Spleen (tissue), 11 donors: ENCODE measurements around the gene RNF126. TPM values are rescaled to one million over a fixed set of nuclear protein-coding genes. Genes with fewer than 3 reads are reported as not detected.

Experiments
- DNase-seq: peaks from one replicate; pipeline ENCODE4 v3.0.0-alpha.2; 2020
- H3K27ac ChIP-seq, 8 donors: fragments of 200-600 bp; sonication (generic) in 7 of 8; 1 replicate in 4 of 8; 2 replicates in 4 of 8; pipeline versions ENCODE4 v1.5.0 to v1.8.0; 2016 to 2021; ENCODE audit warnings: inconsistent platforms in 4 of 8, mild to moderate bottlenecking in 4 of 8, moderate library complexity in 1 of 8
- H3K27me3 ChIP-seq, 7 donors: fragments of 200-600 bp; sonication (generic) in 6 of 7; replicated peaks in 1 of 7; 1 replicate in 4 of 7; 2 replicates in 3 of 7; pipeline versions ENCODE4 v1.5.0 to v1.8.0; 2016 to 2021; ENCODE audit warnings: inconsistent platforms in 3 of 7, mild to moderate bottlenecking in 1 of 7
- H3K36me3 ChIP-seq, 6 donors: fragments of 200-600 bp; sonication (generic) in 5 of 6; 1 replicate in 4 of 6; 2 replicates in 2 of 6; pipeline versions ENCODE4 v1.5.0 to v1.8.0; 2016 to 2021; ENCODE audit warnings: inconsistent platforms in 2 of 6
- H3K4me1 ChIP-seq, 6 donors: fragments of 200-600 bp; sonication (generic) in 5 of 6; 1 replicate in 3 of 6; 2 replicates in 3 of 6; pipeline versions ENCODE4 v1.5.0 to v1.8.0; 2016 to 2021; ENCODE audit warnings: inconsistent platforms in 3 of 6
- H3K4me3 ChIP-seq, 8 donors: fragments of 200-600 bp; sonication (generic) in 7 of 8; 1 replicate in 4 of 8; 2 replicates in 4 of 8; pipeline versions ENCODE4 v1.5.0 to v1.8.0; 2016 to 2021; ENCODE audit warnings: inconsistent platforms in 4 of 8, mild to moderate bottlenecking in 4 of 8, moderate library complexity in 2 of 8
- H3K9me3 ChIP-seq, 8 donors: fragments of 200-600 bp; sonication (generic) in 7 of 8; 1 replicate in 4 of 8; 2 replicates in 4 of 8; pipeline versions ENCODE4 v1.5.0 to v1.8.0; 2016 to 2021; ENCODE audit warnings: inconsistent platforms in 4 of 8
- POLR2A ChIP-seq, 3 donors: fragments of 450-650 bp; IDR thresholded peaks; one replicate each; pipeline ENCODE4 v1.5.1; 2017; ENCODE audit warnings: antibody characterized with exemption in 3 of 3, mild to moderate bottlenecking in 1 of 3
- POLR2AphosphoS5 ChIP-seq, 3 donors: sonication (generic); formaldehyde crosslinking; IDR thresholded peaks; one replicate each; pipeline ENCODE4 v1.5.1; 2017; ENCODE audit warnings: antibody characterized with exemption in 3 of 3
- WGBS, 5 donors: extraction: QIAGEN DNeasy Blood & Tissue Kit in 3 of 5; methylation state at CpG; one replicate each; pipeline versions ENCODE4 v1.1.5 to v1.1.7; 2013 to 2018; 5-methylcytosine and 5-hydroxymethylcytosine counted together
- intact Hi-C: fragments of 100-400 bp; cut with DNase I; formaldehyde crosslinking; loops from one replicate; pipeline ENCODE4 v1.15.0; 2023; ENCODE audit warnings: low total_unique reads
- polyA plus RNA-seq, 3 donors: library from polyadenylated mRNA; stranded (reverse); fragments of 200-250 nt; gene quantifications; one replicate each; pipeline ENCODE4 v1.2.1, GENCODE V29; 2013
- total RNA-seq, 7 donors: library from RNA; depleted of rRNA in 3 of 7; stranded (reverse); fragments of >200 nt in 3 of 7; fragmentation: NEBNext Ultra II Directional in 4 of 7; extraction: Animal tissue kit (Norgen Biotek cat#: 25700) in 4 of 7; gene quantifications; one replicate each; pipeline versions ENCODE4 v1.1.0 to v1.2.1, GENCODE V29; 2016 to 2021
- TF ChIP-seq, protein P1 (sequence below), 11 experiments: fragments of 200-600 bp in 7 of 11; fragments of 450-650 bp in 4 of 11; sonication (generic) in 4 of 11; IDR thresholded peaks in 8 of 11; conservative IDR thresholded peaks in 3 of 11; 1 replicate in 7 of 11; 2 replicates in 4 of 11; pipeline versions ENCODE4 v1.4.0 to v1.8.0; 2016 to 2021; ENCODE audit warnings: antibody characterized with exemption in 11 of 11, inconsistent platforms in 4 of 11, mild to moderate bottlenecking in 1 of 11
- donor health status: healthy with polysubstance abuse.
- donor health status: DM: no; HTN: no; CAD: no; lungs with moderate emphysema.
- donor health status: DM: no; HTN: no; CAD: no.
- donor health status: Bipolar disorder and iron deficiency.
- donor health status: healthy.
- donor health status: DM: no; HTN: no; CAD: no.
- donor health status: DM: yes; HTN: yes; CAD: no.

The RNF126 gene
- total and polyA plus RNA-seq, 10 donors: 38.1 to 95.1 (median 54.8) TPM

DNA sequence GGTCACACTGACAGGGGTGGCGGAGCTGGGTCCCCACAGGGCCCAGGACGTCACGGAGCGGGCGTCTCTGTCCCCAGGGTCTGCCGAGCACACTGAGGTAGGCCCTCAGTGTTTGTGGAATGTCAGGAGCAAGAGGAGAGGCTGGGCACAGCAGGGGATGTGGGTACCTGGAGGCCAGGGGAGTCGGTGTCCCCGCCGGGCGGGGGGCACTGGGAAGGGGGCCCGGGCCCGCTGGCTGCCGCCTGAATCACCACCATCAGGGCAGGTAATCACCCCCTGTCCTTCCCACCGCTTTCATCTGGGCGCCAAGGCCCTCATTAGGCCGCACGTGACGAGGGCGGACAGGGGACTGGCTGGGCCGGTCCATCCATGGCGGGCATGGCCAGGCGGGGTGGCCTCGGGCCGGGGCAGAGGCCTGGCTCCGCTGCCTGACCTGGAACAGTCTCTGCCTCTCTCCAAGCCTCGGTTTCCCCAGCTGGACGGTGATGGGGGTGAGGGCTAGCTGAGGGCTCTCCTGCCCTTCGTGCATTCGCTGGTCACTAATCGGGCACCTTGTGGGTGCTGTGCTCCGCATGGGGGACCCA lies 22.3 kb downstream of the RNF126 start:
- Histone ChIP-seq H3K9me3 (no peaks in the 10 kb centered on the region), H3K4me1 (peaks cover 9 to 29% (median 18%) of the 10 kb centered on the region in 6 donors), H3K27ac (no peak overlapping the region), H3K36me3 (peaks cover 0 to 27% (median 10%) of the 10 kb centered on the region in 6 donors), H3K4me3 (no peak overlapping the region), H3K27me3 (peaks cover 0 to 14% (median 0%) of the 10 kb centered on the region in 7 donors)
- TF ChIP-seq POLR2A (IDR thresholded peaks at IDR 0.05) (no peak), POLR2AphosphoS5 (IDR thresholded peaks at IDR 0.05) (no peak)
- TF ChIP-seq, protein P1, sequence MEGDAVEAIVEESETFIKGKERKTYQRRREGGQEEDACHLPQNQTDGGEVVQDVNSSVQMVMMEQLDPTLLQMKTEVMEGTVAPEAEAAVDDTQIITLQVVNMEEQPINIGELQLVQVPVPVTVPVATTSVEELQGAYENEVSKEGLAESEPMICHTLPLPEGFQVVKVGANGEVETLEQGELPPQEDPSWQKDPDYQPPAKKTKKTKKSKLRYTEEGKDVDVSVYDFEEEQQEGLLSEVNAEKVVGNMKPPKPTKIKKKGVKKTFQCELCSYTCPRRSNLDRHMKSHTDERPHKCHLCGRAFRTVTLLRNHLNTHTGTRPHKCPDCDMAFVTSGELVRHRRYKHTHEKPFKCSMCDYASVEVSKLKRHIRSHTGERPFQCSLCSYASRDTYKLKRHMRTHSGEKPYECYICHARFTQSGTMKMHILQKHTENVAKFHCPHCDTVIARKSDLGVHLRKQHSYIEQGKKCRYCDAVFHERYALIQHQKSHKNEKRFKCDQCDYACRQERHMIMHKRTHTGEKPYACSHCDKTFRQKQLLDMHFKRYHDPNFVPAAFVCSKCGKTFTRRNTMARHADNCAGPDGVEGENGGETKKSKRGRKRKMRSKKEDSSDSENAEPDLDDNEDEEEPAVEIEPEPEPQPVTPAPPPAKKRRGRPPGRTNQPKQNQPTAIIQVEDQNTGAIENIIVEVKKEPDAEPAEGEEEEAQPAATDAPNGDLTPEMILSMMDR (IDR thresholded peaks at IDR 0.05 in 8 of 11, conservative IDR thresholded peaks at IDR 0.05 in 3 of 11): no peak
- no peak for DNase-seq
- 90 to 95% (median 91%) methylated on average over 28 to 31 of the region's 31 CpGs for WGBS, 5 donors
- intact Hi-C loops: no loop called here

DNA sequence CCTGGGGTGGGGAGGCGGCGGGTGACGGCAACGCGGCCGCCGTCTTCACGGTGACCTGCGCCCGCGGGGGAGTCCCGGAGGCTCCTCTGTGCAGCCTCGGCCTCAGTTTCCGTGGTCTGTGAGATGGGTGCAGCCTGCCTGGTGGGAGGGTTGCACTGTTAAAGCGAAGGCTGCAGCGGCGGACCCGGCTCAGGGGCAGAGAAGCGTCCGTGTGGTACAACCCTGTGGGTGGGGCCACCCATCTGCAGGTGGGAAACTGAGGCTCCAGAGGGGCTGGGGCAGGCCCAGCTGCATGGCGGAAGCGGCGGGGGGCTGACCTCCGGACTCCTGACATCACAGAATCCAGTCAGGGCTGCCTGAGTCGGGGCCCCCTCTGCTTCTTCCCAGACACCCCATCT lies 22.9 kb downstream of the RNF126 start:
- peaks cover 0 to 14% (median 0%) of the 10 kb centered on the region in 7 donors for H3K27me3 ChIP-seq
- no peaks in the 10 kb centered on the region for H3K9me3 ChIP-seq
- H3K4me1 ChIP-seq: peaks cover 9 to 29% (median 18%) of the 10 kb centered on the region in 6 donors
- H3K27ac ChIP-seq: peak overlapping the region in 3 of 8 donors; percentile 16 to 32 (median 31)
- peak overlapping the region in 7 of 8 donors; percentile 12 to 72 (median 46) for H3K4me3 ChIP-seq
- intact Hi-C loops: no loop called here
- peaks cover 0 to 22% (median 7%) of the 10 kb centered on the region in 6 donors for H3K36me3 ChIP-seq
- TF ChIP-seq POLR2AphosphoS5 (IDR thresholded peaks at IDR 0.05) (no peak), POLR2A (IDR thresholded peaks at IDR 0.05) (no peak)
- TF ChIP-seq, protein P1 (IDR thresholded peaks at IDR 0.05 in 8 of 11, conservative IDR thresholded peaks at IDR 0.05 in 3 of 11): no peak
- 38 to 67% (median 40%) methylated on average over 1 to 25 of the region's 25 CpGs for WGBS, 5 donors
- no peak for DNase-seq

DNA sequence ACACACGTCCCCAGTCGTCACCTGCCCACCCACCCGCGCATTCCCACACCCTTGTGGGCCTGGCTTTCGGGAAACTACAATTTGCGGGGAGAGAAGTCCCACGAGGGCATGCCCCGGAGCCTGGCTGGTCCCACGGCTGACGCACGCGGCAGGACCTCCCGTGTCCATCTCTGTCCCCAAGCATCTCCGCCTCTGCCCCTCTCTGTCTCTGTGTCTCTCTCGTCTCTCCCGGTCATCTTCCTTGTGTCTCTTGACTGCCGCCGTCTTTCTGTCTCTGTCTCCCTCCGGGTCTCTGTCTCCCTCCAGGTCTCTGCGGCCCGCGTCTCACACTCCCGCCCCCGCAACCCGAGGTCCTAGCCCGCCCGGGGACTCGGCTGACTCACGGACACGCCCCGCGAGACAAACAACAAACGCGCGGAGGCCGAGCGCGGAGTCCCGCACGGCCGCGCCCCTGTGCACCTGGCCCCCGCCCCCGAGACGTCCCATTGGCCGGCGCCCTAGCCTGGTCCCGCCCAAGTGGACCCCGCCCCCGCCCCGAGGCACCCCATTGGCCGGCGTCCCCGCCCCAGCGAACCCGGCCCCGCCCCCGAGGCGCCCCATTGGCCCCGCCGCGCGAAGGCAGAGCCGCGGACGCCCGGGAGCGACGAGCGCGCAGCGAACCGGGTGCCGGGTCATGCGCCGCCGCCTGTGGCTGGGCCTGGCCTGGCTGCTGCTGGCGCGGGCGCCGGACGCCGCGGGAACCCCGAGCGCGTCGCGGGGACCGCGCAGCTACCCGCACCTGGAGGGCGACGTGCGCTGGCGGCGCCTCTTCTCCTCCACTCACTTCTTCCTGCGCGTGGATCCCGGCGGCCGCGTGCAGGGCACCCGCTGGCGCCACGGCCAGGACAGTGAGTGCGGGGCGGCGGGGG lies 23.5 kb downstream of the RNF126 start, which contains the start of gene FGF22:
TSS of gene FGF22 (plus strand) at position 627 of the 908 bp plus-strand sequence. CDS start at position 674, 47 bp downstream.
- Histone ChIP-seq H3K27ac (peak within 1 kb of the TSS in 3 of 8 donors; percentile 19 to 34 (median 31)), H3K4me1 (peaks cover 9 to 34% (median 19%) of the 10 kb centered on the region in 6 donors), H3K4me3 (peak within 1 kb of the TSS in 7 of 8 donors; percentile 12 to 72 (median 46)), H3K9me3 (no peaks in the 10 kb centered on the region), H3K27me3 (peaks cover 0 to 14% (median 0%) of the 10 kb centered on the region in 7 donors), H3K36me3 (peaks cover 0 to 16% (median 2%) of the 10 kb centered on the region in 6 donors)
- intact Hi-C loops: no loop called here
- 3 to 18% (median 8%) methylated on average over 43 to 109 of the region's 109 CpGs for WGBS, 5 donors
- peak; percentile 96 for DNase-seq
- TF ChIP-seq POLR2AphosphoS5 (IDR thresholded peaks at IDR 0.05) (peak in 2 of 3 donors; percentile 39 to 57), POLR2A (IDR thresholded peaks at IDR 0.05) (no peak)
- TF ChIP-seq, protein P1 (IDR thresholded peaks at IDR 0.05 in 8 of 11, conservative IDR thresholded peaks at IDR 0.05 in 3 of 11): no peak
